ENCODE results near the gene FIGNL1. TPM values are rescaled to one million over a fixed set of nuclear protein-coding genes. Genes with fewer than 3 reads are reported as not detected.

Gene FIGNL1
- total and polyA plus RNA-seq, 2 of the 4 experiments (the other 2 are of a cell fraction): 8.2 to 27.1 TPM

- Histone ChIP-seq H3K4me2 (ENCODE audit: low read depth, low read length) (no peak overlapping the region), H3K23ac (ENCODE audit: low read depth, low read length) (no peak overlapping the region), H3K14ac (replicated peaks; ENCODE audit: low read depth, low read length) (0 out of 2 replicates have a peak overlapping the region, but pooled peaks have one; percentile 21), H3K4ac (ENCODE audit: low read depth, low read length) (peak overlapping the region; percentile 2; the same call in 1 of the 2 replicates), H3K18ac (ENCODE audit: low read depth, low read length) (no peak overlapping the region), H4K8ac (ENCODE audit: low read depth in 2 of 2, low read length in 2 of 2) (no peak overlapping the region), H3K4me3 (ENCODE audit: insufficient read depth, low read depth, low read length) (no peak overlapping the region), H3K56ac (ENCODE audit: extremely low read depth, insufficient read depth, low read length) (no peak overlapping the region), H2BK120ac (ENCODE audit: low read depth, low read length) (no peak overlapping the region), H3K27me3 (ENCODE audit: control insufficient read depth, insufficient read depth, low read length) (no peaks in the 10 kb centered on the region), H2AK5ac (ENCODE audit: low read depth, low read length) (no peak overlapping the region), H3K36me3 (ENCODE audit: control insufficient read depth, insufficient read depth, low read length) (no peaks in the 10 kb centered on the region; the same call in 1 of the 2 replicates), H2BK5ac (ENCODE audit: low read depth, low read length, poor library complexity, severe bottlenecking) (peak overlapping the region; percentile 29), H3K9ac (ENCODE audit: low read depth, low read length) (no peak overlapping the region), H2AK9ac (replicated peaks; ENCODE audit: low read depth, low read length, poor library complexity) (no peak overlapping the region), H2BK20ac (ENCODE audit: low read depth, low read length) (no peak overlapping the region), H3K9me3 (ENCODE audit: control insufficient read depth, insufficient read depth, low read length) (no peaks in the 10 kb centered on the region), H3K4me1 (ENCODE audit: control insufficient read depth, insufficient read depth, low read length) (peaks cover 4% of the 10 kb centered on the region; the same call in 1 of the 2 replicates), H3K27ac (ENCODE audit: insufficient read depth, low read length) (no peak overlapping the region), H3K79me1 (ENCODE audit: low read depth in 1 of 2, low read length in 2 of 2) (0 out of 4 replicates have a peak, but pooled peaks cover 3 to 6% of the 10 kb centered on the region in 2 experiments), H4K20me1 (ENCODE audit: insufficient read depth, low read length) (no peaks in the 10 kb centered on the region), H4K91ac (ENCODE audit: insufficient read depth, low read depth, low read length) (no peak overlapping the region), H4K5ac (ENCODE audit: low read depth, low read length) (no peak overlapping the region), H2AFZ (replicated peaks; ENCODE audit: low read length, poor library complexity) (no peak overlapping the region), H3K9me1 (ENCODE audit: insufficient read depth, low read length) (peaks cover 4% of the 10 kb centered on the region; the same call in 1 of the 2 replicates), H2BK15ac (ENCODE audit: low read depth, low read length) (no peak overlapping the region)
- BruUV-seq (replicated peaks): no TSS peak
- intact Hi-C loops (cut with micrococcal nuclease): no loop called here
- TF ChIP-seq SMC3 (IDR thresholded peaks at IDR 0.05; ENCODE audit: low read depth, low read length): no peak
- TF ChIP-seq CEBPB (IDR thresholded peaks at IDR 0.05; ENCODE audit: low read depth, low read length): peak; percentile 90
- TF ChIP-seq MAZ (IDR thresholded peaks at IDR 0.05; ENCODE audit: borderline replicate concordance, low read depth, low read length): no peak
- peak; percentile 69; the same call in 1 of the 2 replicates for TF ChIP-seq FOS (IDR thresholded peaks at IDR 0.05; ENCODE audit: low read depth, low read length)
- ChIA-PET CTCF (no interaction called here), POLR2A (ENCODE audit: unreplicated experiment) (no interaction called here)
- in situ Hi-C loops (cut with MboI; ENCODE audit: low sequenced_read_pairs): no loop called here
- DNase-seq (peak; percentile 82), ATAC-seq (ENCODE audit: low read depth) (peak; percentile 88)
- dilution Hi-C loops (cut with HindIII; ENCODE audit: low sequenced_read_pairs, unreplicated experiment): no loop called here
- no CpG with 5 or more reads among the region's 3 CpGs for WGBS, 2 experiments (ENCODE audit: extremely low coverage in 2 of 2, insufficient read length in 1 of 2)
Observed at GRCh38 chr7:50436133-50436806, 13.9 kb downstream of the FIGNL1 start.
